IPS DF 4.7 (cell line): ENCODE measurements around the gene SLF1.

Experiments used
- DNase-seq: peaks from one replicate; pipeline ENCODE4 v3.0.0-alpha.2; 2013; ENCODE audit warnings: low spot score; ENCODE audit errors: extremely low read depth

The SLF1 gene

DNA sequence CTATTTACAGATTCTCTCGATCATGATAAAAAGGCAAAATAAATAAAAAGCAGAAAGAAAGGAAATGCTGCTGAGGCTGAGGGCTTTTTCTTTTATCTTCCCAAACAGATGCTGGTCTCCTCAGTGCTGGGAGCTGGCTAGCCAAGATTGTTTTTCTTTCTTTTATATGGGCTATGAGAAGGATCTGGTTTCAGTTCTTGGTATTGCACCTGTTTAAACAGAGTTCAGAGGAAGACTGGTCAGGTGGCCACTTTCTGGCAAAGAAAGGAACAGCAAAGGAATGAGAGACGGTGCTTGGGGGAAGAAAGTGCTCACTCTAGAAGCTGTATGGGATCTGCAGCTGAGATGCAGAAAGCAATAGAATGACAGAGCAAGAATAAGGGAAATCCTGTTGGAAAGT, 88.9 kb downstream of the SLF1 start:
- no peak for DNase-seq

GRCh38 chr5:94709277-94709676, 90.8 kb downstream of the SLF1 start:
- no peak for DNase-seq

GRCh38 chr5:94711785-94712184, 93.3 kb downstream of the SLF1 start:
- DNase-seq = no peak

- DNase-seq = no peak
These were observed 97.3 kb downstream of the SLF1 start for GRCh38 chr5:94715768-94716167.

DNA sequence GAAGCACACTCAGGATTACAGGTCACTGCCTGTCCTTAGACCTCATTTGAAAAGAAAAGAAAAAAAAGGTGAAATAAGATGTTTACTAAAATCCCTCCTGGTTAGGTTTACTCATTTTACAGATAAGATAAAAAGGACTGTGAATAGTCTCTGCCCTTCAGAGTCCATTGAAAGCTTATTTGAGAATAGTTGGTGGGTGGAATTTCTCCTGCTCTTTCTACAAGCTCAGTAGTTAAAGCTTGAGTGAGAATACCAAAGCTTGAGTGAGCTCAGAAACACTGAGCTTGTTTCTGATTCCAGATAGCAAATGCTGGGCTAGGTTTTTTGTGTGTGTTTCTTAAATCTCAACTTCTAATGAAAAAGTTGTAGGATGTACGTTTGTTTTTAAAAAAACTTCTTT, 106.7 kb downstream of the SLF1 start:
- no peak for DNase-seq

- no peak for DNase-seq
These were observed 113.0 kb downstream of the SLF1 start for GRCh38 chr5:94731471-94731870.

DNA sequence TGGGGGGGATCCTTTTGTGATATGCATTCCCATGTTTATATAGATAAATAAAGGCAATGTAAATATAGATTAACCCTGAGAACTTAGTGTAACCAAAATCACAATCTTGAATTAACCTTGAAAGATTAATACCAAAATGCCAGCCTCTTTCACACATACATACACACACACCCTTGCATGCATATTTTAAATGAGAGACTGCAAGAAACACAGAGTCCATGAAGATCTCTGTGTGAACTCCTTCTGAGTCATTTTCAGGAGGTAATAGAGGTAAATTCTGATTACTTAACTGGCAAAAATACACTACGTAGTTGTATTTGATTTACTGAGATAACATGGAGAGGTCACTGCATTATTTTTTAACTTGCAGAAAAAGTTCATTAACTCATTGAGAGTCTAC, 118.0 kb downstream of the SLF1 start:
- DNase-seq = no peak

DNA sequence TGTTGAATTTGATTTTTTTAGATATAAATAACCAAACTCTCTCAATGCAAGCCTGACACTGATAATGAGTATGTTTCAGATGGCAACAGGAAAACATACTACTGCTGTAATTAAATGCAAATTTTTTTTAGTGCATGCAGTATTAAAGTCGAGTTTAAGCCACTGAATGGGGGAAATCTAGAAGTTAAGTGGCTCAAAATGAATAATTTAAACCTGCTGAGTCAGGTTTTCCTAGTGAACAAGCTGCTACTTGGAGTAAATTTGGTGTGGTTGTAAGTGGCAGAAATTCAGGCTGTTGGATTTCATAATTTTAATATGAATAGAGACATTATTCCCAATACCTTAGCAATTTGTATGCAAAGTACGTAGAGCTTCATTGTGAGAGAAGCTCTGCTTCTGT, 121.8 kb downstream of the SLF1 start:
- DNase-seq = no peak

GRCh38 chr5:94742852-94743251, 124.4 kb downstream of the SLF1 start:
- no peak for DNase-seq

GRCh38 chr5:94744906-94745305, 126.4 kb downstream of the SLF1 start:
- DNase-seq = no peak

DNA sequence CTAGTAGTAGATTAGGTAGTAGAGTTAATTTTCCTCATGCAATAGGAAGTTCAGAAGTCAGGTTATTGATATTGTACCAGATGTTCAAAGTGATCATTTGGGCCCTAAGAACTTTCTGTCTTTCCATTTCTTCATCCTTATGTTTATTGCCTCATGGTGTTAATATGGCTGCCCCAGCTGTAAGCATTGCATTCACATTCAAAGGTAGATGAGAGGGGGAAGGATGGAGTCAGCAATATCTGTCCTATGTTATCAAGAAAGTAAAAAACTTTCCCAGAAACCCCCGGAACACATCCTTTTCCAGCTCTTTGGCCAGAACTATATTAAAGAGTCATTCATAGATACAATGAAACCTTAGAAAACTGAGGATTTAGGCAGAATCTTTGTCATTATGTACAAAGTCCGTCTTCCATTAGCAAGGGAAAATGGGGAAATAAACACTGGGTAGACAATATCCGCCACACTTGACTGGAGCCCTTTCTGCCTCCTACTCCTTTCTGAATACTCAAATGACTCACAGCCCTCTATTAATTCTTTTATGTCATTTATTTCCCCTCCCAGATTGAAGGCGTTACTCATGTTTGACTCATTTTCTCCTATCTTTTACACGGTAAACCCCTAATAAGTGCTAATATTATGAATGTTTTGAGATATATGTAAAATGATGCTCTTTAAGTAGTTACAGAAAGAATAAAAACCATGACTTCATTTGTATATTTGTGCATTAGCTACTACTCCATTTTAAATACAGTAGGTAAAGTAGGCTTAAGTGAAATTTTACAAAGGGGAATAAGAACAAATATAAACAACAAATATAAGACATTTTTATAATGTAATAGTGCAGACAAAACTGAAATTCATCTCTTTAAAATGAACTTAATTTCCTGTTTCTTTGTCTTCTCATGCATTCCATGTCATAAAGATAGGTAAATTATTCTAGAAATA, 127.6 kb downstream of the SLF1 start:
- no peak for DNase-seq

GRCh38 chr5:94746731-94747124, 128.3 kb downstream of the SLF1 start:
- DNase-seq = no peak
